ENCODE results near the gene GLDC. TPM values are rescaled to one million over a fixed set of nuclear protein-coding genes. Genes with fewer than 3 reads are reported as not detected.

GLDC gene
- total RNA-seq, 1 donor = 0.72 TPM

DNA sequence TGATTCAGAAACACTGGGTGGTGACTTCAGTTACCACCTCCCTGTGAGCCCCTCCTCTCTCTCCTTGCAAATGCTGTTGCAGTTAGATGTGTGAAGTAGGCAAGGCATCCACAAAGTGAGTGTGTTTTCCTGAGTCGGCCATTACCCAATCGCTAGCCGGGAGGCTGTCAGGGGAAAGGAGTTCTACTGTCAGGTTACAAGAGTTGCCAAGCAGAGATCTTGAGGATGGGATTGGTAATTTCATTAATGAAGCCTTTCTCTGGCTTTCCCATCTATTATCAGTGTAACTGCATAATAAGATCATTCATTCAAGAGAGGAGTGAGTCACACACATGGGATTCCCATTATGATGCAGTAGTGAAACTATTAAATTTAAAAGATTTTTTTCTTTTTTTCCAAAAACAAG lies 106.9 kb downstream of the GLDC start:
- TF ChIP-seq, protein P1, sequence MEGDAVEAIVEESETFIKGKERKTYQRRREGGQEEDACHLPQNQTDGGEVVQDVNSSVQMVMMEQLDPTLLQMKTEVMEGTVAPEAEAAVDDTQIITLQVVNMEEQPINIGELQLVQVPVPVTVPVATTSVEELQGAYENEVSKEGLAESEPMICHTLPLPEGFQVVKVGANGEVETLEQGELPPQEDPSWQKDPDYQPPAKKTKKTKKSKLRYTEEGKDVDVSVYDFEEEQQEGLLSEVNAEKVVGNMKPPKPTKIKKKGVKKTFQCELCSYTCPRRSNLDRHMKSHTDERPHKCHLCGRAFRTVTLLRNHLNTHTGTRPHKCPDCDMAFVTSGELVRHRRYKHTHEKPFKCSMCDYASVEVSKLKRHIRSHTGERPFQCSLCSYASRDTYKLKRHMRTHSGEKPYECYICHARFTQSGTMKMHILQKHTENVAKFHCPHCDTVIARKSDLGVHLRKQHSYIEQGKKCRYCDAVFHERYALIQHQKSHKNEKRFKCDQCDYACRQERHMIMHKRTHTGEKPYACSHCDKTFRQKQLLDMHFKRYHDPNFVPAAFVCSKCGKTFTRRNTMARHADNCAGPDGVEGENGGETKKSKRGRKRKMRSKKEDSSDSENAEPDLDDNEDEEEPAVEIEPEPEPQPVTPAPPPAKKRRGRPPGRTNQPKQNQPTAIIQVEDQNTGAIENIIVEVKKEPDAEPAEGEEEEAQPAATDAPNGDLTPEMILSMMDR (IDR thresholded peaks at IDR 0.05; ENCODE audit: extremely low read depth, low read depth, low read length) = no peak
- H2AFZ ChIP-seq (ENCODE audit: low read length) = no peak overlapping the region
- no peaks in the 10 kb centered on the region for H3K36me3 ChIP-seq (ENCODE audit: insufficient read depth, low read length)
- peak overlapping the region; percentile 40 for H3K4me2 ChIP-seq (ENCODE audit: insufficient read depth, low read length)
- peak; percentile 81 for DNase-seq (ENCODE audit: insufficient read length, low spot score, missing footprints)
- H3K4me1 ChIP-seq (ENCODE audit: insufficient read depth, low read length) = peaks cover 5% of the 10 kb centered on the region
- H4K20me1 ChIP-seq (ENCODE audit: insufficient read depth, low read length) = no peaks in the 10 kb centered on the region
- H3K27ac ChIP-seq (ENCODE audit: low read depth, low read length) = peak overlapping the region; percentile 14
- H3K27me3 ChIP-seq (ENCODE audit: insufficient read depth, low read length) = no peaks in the 10 kb centered on the region
- H3K9me3 ChIP-seq (ENCODE audit: low read depth, low read length) = no peaks in the 10 kb centered on the region
- no peak overlapping the region for H3K4me3 ChIP-seq (ENCODE audit: insufficient read depth, low read length)
- H3K79me2 ChIP-seq (ENCODE audit: insufficient read depth, low read length) = no peaks in the 10 kb centered on the region

DNA sequence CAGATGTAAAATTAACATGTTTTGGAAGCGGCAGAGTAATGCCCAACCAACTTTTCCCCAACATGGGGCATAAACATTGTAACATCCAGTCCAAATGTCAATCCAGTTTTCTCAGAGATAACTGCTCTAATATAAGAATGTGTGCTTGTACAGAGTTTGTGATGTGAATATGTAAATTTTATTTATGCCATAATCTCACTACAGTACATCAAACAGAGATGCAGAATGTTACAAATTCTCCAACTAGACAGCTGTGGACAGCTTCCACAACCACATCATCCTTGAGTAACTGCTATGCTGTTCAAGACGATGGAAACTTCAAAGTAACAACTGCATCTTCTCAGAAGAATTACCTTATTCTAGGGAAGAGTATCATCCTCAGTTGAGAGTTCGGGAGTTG lies 109.9 kb downstream of the GLDC start:
- no peaks in the 10 kb centered on the region for H3K36me3 ChIP-seq (ENCODE audit: insufficient read depth, low read length)
- H3K79me2 ChIP-seq (ENCODE audit: insufficient read depth, low read length) = no peaks in the 10 kb centered on the region
- no peaks in the 10 kb centered on the region for H3K9me3 ChIP-seq (ENCODE audit: low read depth, low read length)
- no peak overlapping the region for H2AFZ ChIP-seq (ENCODE audit: low read length)
- no peaks in the 10 kb centered on the region for H3K27me3 ChIP-seq (ENCODE audit: insufficient read depth, low read length)
- H3K4me2 ChIP-seq (ENCODE audit: insufficient read depth, low read length) = no peak overlapping the region
- TF ChIP-seq, protein P1 (IDR thresholded peaks at IDR 0.05; ENCODE audit: extremely low read depth, low read depth, low read length) = no peak
- H3K27ac ChIP-seq (ENCODE audit: low read depth, low read length) = no peak overlapping the region
- no peak for DNase-seq (ENCODE audit: insufficient read length, low spot score, missing footprints)
- H3K4me3 ChIP-seq (ENCODE audit: insufficient read depth, low read length) = no peak overlapping the region
- H4K20me1 ChIP-seq (ENCODE audit: insufficient read depth, low read length) = no peaks in the 10 kb centered on the region
- H3K4me1 ChIP-seq (ENCODE audit: insufficient read depth, low read length) = peaks cover 7% of the 10 kb centered on the region

DNA sequence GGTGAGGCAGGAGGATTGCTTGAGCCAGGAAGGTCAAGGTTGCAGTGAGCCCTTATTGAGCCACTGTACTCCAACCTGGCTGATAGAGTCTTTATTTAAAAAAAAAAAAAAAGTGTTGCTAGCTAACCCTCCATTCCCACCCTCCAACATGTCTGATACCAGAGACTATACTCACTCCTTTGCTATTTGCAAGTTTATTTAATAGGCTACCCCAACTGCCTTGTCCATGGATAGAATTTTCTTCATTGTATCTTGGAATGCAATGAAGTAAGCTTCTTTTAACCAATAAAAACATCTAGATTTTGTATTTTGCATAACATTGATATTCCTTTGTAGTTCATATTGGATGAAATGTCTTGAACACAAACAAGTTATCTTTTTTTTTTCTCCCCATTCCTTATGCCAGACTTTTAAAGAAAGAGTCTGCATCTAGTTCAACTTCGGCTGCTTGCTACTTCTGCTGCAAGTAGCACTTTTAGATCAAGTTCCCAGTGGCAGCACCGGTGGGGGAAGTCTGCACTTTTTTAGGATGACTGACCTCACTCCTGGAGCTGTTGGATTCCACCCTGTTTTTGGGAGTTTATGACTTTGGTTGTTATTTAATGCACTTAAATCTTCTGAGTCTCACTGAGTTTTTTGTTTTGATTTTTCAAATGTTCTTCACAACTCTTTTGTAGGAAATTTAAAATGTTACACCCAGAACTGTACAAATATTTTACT lies 120.0 kb downstream of the GLDC start:
- Histone ChIP-seq H3K36me3 (ENCODE audit: insufficient read depth, low read length) (peaks cover 7% of the 10 kb centered on the region), H3K4me3 (ENCODE audit: insufficient read depth, low read length) (no peak overlapping the region), H3K9me3 (ENCODE audit: low read depth, low read length) (no peaks in the 10 kb centered on the region), H3K27ac (ENCODE audit: low read depth, low read length) (peak overlapping the region; percentile 40), H2AFZ (ENCODE audit: low read length) (no peak overlapping the region), H3K4me2 (ENCODE audit: insufficient read depth, low read length) (no peak overlapping the region), H3K27me3 (ENCODE audit: insufficient read depth, low read length) (no peaks in the 10 kb centered on the region), H3K79me2 (ENCODE audit: insufficient read depth, low read length) (no peaks in the 10 kb centered on the region), H3K4me1 (ENCODE audit: insufficient read depth, low read length) (peaks cover 12% of the 10 kb centered on the region), H4K20me1 (ENCODE audit: insufficient read depth, low read length) (no peaks in the 10 kb centered on the region)
- TF ChIP-seq, protein P1 (IDR thresholded peaks at IDR 0.05; ENCODE audit: extremely low read depth, low read depth, low read length) = no peak
- DNase-seq (ENCODE audit: insufficient read length, low spot score, missing footprints) = peak; percentile 27

DNA sequence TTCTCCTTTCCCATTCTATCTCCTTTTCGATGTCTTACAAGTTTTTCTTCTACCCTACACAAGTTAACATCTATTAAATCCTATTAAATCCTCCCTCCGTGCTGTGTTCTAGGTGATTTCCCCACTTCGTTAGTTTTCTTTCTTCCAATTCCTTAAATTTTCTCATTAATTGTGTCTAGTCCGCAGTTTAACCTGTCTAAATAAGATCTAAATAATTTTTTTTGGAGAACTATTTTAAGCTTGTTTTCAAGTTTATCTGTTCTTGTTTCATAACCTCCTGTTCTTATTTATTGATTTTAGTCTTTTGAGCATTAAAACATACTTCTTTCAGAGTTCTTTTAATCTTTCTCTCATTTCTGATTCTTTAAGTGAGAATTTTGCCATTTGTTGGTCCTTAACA lies 123.3 kb downstream of the GLDC start:
- Histone ChIP-seq H3K27me3 (ENCODE audit: insufficient read depth, low read length) (no peaks in the 10 kb centered on the region), H3K4me3 (ENCODE audit: insufficient read depth, low read length) (no peak overlapping the region), H3K4me1 (ENCODE audit: insufficient read depth, low read length) (peaks cover 8% of the 10 kb centered on the region), H3K9me3 (ENCODE audit: low read depth, low read length) (no peaks in the 10 kb centered on the region), H3K27ac (ENCODE audit: low read depth, low read length) (no peak overlapping the region), H3K4me2 (ENCODE audit: insufficient read depth, low read length) (no peak overlapping the region), H3K36me3 (ENCODE audit: insufficient read depth, low read length) (peaks cover 12% of the 10 kb centered on the region), H3K79me2 (ENCODE audit: insufficient read depth, low read length) (no peaks in the 10 kb centered on the region), H2AFZ (ENCODE audit: low read length) (no peak overlapping the region), H4K20me1 (ENCODE audit: insufficient read depth, low read length) (no peaks in the 10 kb centered on the region)
- TF ChIP-seq, protein P1 (IDR thresholded peaks at IDR 0.05; ENCODE audit: extremely low read depth, low read depth, low read length) = no peak
- no peak for DNase-seq (ENCODE audit: insufficient read length, low spot score, missing footprints)
